HL-60/S4 (cell line): ENCODE measurements around the gene TRIM74.
"Not testable (repeated sequence)": the region's sequence is repeated elsewhere in the genome, so short reads cannot be mapped to it uniquely, and the experiment has no call there.

Experiments
- in situ Hi-C: fragments of 300-500 bp; cut with MboI; formaldehyde crosslinking; loops from 2 replicates; pipeline ENCODE4 v1.14.3; 2022; ENCODE audit warnings: low sequenced_read_pairs

TRIM74 gene

DNA sequence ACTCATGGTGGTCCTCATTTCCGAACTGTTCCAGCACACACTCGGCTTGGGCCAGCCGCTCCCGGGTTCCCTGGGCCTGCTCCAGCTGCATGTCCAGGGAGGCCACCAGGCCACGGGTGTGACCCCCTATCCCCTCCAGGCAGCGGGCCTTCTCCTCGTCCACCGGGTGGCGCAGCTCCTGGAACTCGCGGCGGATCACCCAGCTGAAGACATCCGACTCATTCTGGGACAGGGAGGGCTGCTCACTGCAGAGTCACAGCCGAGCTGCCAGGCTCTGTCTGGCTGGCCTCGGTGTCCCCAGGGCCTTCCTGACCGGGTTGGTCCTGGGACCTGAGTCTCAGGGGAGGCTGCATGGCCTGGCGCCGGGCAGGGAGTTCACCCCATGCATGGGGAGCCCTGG lies 9.2 kb downstream of the TRIM74 start:
- in situ Hi-C loops = not testable (repeated sequence)

DNA sequence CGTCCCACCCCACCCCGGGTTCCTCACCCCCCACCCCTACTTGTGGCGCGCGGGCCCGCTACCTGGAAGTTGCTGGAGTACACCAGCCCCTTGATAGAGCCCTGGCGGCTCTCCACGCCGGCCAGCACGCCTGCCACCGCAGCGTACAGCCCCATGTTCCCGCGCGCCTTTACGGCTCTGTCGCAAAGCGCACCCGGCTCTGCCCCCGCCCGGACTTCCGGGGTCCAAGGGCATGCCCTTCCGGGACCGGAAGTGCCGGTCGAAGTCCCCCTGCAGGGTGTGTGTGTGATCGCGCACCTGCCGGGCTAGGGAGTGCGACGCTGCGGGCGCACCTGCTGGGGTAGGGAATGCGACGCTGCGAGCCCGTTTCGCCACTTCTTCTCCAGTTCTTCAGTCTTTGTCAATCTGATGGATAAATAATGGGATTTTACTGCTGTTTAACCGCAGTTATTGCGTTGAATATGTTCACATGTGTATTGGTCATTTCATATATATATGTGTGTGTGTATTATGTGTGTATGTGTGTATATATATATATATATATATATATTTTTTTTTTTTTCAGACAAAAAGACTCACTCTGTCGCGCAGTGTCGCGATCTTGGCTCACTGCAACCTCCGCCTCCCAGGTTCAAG lies 14.6 kb downstream of the TRIM74 start:
- in situ Hi-C loops = not testable (repeated sequence)

DNA sequence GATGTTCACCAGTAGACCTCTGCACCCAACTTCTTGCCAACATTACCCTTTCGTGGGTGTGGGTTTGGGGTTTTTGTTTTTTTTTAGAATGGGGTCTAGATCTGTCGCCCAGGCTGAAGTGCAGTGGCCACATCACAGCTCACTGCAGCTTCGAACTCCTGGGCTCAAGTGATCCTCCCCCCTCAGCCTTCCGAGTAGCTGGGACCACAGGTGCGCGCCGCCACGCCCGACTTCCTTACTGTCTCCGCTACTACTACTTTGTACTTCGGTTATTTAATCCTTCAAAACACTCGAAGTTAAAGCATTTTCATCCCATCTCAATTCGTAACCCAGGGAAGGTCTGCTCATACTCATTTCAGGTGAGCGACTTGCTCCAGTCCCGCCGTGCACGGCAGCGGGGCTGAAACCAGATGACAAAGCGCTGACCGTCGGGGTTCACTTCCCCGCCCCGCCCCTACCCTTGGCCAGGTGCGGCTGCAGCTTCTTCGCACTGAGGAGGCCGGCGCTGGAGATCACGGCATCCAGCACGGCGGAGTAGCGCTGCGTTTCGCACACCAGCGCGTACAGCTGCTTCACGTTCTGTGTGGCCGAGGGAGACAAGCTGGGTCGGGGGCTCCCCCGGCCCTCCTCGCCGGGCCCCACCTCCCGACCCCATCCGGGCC lies 15.2 kb downstream of the TRIM74 start:
- in situ Hi-C loops = not testable (repeated sequence)

DNA sequence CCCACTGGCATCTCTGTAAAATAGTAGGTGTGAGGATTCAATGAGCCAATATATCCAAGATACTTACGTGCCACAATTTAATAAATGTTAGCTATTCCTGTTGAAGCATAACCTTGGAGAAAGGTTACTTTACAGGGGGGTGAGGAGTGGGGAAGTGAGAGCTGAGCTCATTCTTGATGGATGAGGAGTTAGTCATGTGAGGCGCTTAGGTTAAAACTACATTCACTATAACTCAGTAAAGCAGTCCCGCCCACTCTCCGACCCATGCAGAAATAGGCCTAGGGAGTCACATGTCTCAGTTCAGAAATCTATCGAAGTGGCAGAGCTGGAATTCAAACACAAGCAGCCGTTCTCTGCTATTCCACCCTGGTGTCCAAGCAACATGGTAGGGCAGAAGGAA lies 18.8 kb downstream of the TRIM74 start:
- in situ Hi-C loops = not testable (repeated sequence)

DNA sequence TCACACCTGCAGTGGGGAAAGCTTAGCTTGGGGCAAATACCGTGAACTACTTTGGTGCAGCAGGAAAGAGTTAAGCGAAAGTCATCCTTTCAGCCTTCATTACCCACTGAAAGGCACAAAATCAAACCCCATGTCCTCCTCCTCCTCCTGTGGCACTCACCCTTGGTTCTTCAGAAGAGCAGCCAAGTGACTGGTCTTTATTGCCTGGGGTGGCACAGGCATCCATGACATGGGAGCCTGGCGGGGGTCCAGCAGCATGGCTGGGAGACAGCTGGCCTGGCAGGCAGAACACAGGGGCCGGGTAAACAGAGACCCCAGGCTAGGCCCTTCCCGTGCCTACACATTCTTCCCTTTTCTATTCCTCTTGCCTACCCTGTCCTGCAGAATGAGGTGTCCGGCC lies 19.6 kb downstream of the TRIM74 start:
- in situ Hi-C loops = not testable (repeated sequence)

DNA sequence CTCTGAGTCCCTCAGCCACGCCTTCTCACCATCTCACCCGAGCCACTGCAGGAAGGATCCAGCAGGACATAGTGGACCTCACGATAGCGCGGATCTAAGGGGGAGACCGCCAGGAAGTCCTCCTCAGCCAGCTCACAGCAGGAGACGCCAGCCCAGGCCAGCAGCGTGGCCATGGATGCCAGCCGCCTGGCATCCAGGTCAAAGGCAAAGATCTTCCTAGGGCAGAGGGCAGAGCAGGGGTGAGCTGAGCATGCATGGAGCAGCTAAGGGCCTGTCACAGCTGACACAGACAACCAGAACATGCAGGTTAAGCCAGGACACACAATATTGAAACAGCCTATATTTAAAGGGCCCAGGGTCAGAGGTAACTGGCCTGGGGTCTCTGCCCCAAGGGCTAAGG lies 20.0 kb downstream of the TRIM74 start:
- in situ Hi-C loops = not testable (repeated sequence)

DNA sequence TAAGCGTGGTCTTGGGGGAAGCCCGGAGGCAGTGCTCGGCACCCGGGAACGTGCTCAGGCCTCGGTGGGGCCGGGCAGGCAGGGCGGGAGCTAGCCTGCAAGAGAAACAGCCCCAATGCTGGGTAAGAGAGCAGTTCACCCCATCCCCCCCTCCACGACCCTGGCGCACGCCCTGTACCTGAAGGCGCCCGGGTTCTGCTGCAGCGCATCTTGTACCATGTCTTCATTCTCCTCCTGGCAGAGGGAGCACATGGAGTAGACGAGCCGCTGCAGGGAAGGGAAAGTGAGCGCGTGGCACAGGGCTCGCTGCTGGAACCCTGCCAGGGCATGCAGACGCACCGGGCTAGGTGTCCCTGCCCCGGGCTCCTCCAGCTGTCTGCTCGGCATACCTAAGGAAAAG lies 20.6 kb downstream of the TRIM74 start:
- in situ Hi-C loops = not testable (repeated sequence)

DNA sequence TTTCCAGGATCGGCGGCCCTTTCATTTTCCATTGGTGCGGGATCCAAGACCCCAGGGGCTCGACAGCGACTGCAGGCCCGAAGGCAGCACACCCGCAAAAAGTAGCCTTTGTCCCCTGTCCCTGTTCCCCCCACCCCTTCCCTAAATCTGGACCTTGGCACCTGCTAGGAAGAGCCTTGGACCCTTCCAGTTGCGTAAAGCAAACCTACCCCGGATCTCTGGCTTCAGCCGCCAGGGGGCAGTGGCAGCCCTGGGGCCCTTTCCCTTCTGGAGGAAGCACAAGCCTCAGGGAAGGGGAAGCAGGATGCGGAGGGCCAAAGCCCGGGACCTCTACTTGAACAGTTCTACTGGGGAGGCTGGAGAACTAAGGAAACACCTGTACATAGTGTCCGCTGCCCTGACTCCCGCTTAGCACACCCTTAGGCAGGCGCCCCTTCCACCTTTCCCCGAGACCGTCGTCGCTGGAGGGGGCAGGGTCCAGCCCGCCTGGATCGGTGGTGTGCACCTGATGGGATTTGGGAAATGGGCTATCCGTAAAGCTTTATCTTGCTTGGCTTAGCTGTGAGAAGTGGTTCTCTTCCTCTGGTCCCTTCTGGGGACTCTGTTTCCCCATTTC lies 23.0 kb downstream of the TRIM74 start:
- in situ Hi-C loops = not testable (repeated sequence)

DNA sequence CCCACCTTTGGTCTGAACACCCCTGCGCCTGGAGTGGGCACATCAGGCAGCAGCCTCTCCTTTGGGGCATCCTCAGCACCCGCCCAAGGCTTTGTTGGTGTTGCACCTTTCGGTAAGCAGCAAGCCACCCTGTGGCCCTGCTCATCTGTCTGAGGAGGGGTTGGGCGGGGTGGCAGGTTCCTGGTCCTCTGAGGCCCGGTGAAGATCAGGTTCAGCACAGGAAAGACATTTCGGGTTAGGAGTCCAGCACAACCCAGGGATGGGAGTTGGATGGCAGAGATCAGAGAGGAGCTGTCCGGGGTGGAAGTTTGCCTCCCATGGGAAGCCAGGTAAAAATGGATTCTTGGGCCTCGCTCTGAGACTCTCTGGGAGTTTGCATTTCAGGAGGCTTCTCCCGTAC lies 23.7 kb downstream of the TRIM74 start:
- in situ Hi-C loops = not testable (repeated sequence)

DNA sequence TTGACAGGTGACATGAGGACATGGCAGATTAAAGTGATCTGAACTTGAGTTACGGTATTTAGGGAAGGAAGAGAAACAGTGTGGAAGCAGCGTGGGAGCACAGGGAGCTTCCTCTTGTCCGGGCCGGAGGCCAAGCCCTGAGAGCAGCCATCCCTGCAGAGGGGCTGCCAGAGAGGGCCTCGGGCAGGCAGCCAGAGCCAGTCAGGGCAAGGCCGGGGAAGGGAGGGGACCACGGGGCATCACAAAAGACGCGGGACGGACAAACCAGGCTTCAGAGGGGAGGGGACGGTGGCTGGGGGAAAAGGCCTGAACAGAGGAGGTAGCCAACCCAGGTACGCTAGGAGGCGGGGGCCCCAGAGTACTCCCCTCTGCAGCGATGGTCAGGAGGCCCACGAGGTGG lies 24.3 kb downstream of the TRIM74 start:
- in situ Hi-C loops = not testable (repeated sequence)

DNA sequence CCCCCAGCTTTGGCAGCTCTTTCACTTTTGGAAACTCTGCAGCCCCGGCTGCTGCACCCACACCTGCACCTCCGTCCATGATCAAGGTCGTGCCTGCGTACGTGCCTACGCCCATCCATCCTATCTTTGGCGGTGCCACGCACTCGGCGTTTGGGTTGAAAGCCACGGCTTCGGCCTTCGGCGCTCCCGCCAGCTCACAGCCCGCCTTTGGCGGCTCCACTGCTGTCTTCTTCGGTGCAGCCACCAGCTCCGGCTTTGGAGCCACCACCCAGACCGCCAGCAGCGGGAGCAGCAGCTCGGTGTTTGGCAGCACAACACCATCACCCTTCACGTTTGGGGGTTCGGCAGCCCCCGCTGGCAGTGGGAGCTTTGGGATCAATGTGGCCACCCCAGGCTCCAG lies 26.3 kb downstream of the TRIM74 start:
- in situ Hi-C loops = not testable (repeated sequence)

DNA sequence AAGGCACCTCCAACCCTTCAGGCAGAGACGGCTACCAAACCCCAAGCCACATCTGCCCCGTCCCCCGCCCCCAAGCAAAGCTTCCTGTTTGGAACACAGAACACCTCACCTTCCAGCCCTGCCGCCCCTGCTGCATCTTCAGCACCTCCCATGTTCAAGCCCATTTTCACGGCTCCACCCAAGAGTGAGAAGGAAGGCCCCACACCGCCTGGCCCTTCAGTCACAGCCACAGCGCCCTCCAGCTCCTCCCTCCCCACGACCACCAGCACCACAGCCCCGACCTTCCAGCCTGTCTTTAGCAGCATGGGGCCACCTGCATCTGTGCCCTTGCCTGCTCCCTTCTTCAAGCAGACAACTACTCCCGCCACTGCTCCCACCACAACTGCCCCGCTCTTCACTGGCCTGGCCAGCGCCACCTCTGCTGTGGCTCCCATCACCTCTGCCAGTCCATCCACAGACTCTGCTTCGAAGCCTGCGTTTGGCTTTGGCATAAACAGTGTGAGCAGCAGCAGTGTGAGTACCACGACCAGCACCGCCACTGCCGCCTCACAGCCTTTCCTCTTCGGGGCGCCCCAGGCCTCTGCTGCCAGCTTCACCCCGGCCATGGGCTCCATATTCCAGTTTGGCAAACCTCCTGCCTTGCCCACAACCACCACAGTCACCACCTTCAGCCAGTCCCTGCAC lies 27.1 kb downstream of the TRIM74 start:
- in situ Hi-C loops = not testable (repeated sequence)

DNA sequence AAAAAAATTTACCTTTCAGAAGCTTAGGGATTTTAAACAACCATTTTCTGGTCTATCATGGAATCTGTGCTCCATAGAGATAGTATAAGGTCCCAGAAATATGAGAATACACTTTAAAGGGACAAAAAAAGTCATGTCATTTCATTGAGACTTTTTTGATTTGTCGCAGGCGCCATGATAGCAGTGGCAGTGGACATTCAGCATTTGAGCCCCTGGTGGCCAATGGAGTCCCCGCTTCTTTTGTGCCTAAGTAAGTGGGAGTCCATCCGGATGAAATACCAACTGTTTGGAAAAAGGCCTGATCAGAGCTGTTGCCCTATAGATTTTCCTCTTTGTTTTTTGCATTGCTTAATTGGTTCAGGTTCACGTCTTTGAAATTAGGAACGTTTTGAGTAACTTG lies 41.0 kb downstream of the TRIM74 start:
- in situ Hi-C loops = not testable (repeated sequence)

DNA sequence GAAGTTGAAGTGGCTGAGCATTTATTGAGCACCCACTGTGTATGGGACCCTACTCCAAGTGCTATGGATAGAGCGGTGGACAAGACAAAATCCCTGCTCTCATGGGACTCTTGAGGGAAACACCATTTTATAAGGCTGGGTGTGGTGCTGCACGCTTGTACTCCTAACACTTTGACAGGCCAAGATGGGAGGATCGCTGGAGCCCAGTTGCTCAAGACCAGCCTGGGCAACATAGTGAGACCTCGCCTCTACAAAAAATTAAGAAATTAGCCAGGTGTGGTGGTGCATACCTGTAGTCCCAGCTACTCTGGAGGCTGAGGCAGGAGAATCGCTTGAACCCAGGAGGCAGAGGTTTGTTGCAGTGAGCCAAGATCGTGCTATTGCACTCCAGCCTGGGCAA lies 41.5 kb downstream of the TRIM74 start:
- in situ Hi-C loops = not testable (repeated sequence)

DNA sequence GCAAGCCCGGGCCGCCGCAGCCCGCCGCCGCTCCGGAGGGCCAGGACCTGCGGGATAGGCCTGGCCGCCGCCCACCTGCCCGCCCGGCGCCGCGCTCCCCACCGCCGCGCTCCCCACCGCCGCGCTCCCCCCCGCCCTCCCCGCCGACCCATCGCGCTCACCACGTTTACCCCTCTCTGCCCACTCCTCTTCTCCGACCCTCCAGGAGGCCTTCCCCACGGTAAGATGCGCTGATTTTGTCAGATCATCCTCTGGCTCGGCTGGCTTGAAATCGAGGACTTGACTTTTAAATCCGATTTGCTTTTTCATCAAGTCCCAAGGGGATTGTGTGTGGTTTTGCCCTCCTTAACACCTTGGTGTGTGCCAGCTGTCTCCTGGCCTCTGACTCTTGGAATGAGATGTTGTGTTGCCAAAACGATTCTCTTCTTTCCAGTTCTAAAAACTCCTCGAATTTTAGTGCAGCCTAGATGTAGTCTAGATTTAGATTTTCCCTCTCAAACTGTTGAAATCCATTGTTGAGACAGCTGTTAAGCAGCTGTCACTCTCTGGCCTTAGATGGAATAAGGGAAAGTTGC lies 43.6 kb downstream of the TRIM74 start:
- in situ Hi-C loops = no loop called here

DNA sequence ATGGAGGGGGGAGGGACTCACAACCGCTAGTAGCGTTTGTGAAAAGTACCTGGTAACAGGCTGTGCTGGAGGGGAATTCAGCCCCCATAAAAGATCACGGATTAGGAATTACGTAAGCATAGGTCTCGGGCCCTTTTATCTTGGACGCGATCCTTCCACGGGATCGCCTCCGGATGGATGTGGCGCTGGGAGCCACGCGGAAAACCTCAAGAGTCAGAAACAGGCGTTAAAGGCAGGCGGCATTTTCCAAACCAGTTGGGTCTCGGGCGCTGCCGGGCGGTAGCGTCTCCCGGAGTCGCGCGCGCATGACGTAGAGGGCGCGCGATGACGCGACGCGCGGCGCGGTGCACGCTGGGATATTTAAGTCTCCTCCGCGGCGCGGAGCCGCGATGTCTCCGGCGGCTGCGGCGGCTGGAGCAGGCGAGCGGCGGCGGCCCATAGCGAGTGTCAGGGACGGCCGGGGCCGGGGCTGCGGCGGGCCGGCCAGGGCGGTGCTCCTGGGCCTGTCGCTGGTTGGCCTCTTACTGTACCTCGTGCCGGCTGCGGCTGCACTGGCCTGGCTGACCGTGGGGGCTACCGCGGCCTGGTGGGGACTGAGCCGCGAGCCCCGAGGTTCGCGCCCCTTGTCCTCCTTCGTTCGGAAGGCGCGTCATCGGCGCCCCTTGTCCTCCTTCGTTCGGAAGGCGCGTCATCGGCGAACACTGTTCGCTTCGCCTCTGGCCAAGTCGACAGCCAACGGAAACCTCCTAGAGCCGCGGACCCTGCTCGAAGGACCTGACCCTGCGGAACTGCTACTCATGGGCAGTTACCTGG lies 44.3 kb downstream of the TRIM74 start, which contains the start of gene POM121:
POM121 (plus strand) TSS at position 363 of the 813 bp plus-strand sequence; CDS start at position 390, 27 bp downstream.
- in situ Hi-C loops = no loop called here

DNA sequence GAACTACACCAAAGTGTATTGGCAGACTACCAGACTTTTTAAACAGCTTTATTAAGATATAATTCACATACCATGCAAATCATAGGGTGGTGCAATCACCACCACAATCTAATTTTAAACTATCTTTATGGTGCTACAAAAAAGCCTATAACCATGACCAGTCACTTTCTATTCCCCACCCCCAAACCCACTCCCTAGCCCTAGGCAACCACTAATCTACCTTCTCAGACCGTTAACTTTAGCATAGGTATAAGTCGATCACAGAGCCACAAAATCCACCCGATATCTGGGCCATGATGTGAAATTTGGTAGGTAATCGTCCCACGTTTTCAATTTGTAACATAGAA lies 44.9 kb downstream of the TRIM74 start:
- in situ Hi-C loops = no loop called here

DNA sequence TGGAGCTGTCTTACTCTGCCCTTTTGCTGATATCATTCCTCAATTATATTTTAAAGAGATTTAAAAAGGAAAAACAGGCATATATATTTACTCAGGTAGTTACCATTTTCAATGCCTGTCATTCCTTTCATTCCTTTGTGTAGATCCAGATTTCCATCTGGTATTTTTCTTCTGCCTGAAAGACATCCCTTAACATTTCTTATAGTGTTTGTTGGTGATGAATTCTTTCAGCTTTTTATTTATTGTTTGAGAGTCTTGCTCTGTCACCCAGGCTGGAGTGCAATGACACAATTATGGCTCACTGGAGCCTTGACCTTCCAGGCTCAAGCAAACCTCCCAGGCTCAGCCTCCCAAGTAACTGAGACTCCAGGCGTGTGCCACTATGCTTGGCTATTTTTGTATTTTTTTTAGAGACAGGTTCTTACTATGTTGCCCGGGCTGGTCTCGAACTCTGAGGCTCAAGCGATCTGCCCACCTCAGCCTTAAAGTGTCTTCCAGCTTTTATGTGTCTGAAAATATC lies 50.0 kb downstream of the TRIM74 start:
- in situ Hi-C loops = loop anchor here (10.0 kb wide), 1 partner anchor 105 kb away; no protein-coding TSS in a partner anchor

DNA sequence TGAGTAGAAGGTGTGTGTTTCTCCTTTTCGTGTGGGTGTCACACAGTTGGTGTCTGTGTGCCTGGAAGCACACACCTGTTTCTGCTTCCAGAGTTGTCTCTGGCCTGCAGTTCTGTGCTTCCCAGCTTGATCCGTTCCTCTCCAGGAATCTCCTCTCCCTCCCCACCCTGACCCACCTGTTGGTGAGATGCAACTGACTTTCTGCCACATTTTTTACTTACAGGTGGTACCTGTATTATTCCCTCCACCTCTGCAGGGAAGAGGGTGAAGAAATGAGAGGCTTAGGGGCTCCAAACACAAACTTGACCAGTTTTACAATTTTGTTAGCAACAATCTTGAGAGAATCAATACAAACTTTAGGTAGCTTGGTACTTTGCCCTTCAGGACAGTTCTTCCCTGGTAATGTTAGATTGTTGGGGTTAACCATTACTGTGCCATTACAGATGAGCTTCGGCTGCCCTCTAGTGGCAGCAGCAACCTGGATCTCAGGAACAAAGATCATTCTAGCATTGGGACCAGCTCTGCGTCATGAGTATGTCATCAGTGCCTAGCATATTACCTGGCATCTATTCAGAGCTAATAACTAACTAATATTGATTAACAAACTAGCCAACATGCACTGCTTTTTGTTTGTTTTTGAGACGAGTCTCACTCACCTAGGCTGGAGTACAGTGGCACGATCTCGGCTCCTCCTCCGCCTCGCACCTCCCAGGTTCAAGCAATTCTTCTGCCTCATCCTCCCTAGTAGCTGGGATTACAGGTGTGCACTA lies 54.3 kb downstream of the TRIM74 start:
- in situ Hi-C loops = loop anchor here (10.0 kb wide), 1 partner anchor 100 kb away; no protein-coding TSS in a partner anchor
